Measurements from ENCODE around the gene LMNA. TPM values are rescaled to one million over a fixed set of nuclear protein-coding genes. Genes with fewer than 3 reads are reported as not detected.
A peak's percentile ranks its signal among the peaks of the same experiment; 100 is the strongest.
"Not testable (repeated sequence)": the region's sequence is repeated elsewhere in the genome, so short reads cannot be mapped to it uniquely, and the experiment has no call there.

LMNA gene
- total RNA-seq (2014; rRNA removed; shearing (Covaris generic)), result 835 and 846 TPM in 2 replicates
- polyA plus RNA-seq (2015; cell fraction: cytosol; rRNA removed), result 456 and 481 TPM in 2 replicates
- 1,205 and 1,213 TPM in 2 replicates for polyA plus RNA-seq (2015; cell fraction: nucleus; rRNA removed)

DNA sequence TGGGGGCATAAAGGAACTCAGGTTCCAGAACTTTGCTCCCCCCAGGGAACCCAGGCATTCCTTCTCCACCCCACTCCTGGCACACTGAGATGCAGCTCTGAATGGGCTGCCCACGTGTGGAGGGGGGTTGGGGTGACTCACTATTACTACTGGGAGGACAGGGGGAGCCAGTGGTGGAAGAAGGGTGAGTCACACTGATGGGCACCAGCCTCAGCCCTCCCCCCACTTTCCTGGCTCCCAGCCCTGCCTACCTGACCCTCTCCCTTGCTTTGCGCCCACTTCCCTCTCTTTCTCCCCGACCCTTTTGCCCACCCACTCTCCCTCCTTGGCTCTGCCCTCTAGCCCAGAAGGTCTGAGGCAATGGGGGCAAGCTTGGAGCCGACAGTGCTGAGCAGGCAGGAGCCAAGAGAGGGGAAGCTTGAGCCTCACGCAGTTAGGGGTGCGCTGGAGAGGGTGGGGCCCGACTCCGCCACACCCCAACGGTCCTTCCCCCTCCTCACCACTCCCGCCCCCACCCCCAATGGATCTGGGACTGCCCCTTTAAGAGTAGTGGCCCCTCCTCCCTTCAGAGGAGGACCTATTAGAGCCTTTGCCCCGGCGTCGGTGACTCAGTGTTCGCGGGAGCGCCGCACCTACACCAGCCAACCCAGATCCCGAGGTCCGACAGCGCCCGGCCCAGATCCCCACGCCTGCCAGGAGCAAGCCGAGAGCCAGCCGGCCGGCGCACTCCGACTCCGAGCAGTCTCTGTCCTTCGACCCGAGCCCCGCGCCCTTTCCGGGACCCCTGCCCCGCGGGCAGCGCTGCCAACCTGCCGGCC lies at the start of gene LMNA:
TSS of gene LMNA (plus strand) at position 611 of the 818 bp plus-strand sequence. CDS start 208 bp downstream, outside the sequence.
- DNase-seq (ENCODE audit: low read depth), result peak; percentile 99

DNA sequence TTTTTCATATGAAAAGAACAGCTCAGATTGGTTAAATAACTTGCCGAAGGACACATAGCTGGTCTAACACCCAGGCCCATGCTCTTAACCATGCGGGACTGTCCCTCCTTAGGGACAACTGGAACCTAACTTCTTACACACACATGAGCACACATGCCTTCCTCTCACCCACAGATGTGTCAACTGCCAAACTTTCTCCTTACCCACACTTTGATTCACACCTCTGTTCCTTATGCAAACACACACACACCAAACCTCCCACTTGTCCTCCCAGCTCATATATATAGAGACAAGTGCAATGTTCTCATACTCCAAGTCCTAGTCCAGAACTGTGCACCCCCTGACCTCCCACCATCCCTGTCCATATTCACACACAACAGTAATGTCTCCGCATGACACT lies 49.3 kb upstream of the LMNA start:
- no peak for DNase-seq (ENCODE audit: low read depth)

DNA sequence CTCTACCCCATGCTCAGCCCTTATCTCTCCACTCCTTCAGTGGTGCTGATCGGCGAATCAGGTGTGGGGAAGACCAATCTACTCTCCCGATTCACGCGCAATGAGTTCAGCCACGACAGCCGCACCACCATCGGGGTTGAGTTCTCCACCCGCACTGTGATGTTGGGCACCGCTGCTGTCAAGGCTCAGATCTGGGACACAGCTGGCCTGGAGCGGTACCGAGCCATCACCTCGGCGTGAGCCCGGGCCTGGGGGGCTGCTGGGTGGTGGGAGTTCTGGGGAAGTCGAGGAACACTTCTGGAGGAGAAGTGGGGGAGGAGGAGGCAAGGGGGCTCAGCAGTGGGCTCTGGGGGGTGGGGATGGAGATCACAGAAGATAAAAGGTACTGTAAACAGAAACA lies 48.6 kb upstream of the LMNA start:
- no peak for DNase-seq (ENCODE audit: low read depth)

DNA sequence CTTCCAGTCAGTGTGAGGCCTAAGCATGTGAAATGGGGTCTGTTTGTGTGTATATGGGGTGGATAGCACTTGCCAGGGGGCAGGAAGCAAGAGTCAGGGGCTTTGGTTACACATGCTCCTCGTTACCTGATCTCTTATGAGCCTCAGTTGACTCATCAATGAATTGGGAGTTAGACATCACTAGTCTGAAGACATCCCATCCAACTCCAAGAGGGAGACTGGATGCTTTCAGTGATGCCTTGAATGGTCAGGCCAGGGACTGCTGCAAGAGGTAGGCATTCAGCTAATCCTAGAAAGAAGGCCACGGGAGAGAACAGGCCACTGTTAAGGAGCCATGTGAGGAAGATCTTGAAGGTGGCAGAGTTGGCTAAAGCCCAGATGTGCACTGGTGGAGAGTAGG lies 47.2 kb upstream of the LMNA start:
- peak; percentile 40 for DNase-seq (ENCODE audit: low read depth)

DNA sequence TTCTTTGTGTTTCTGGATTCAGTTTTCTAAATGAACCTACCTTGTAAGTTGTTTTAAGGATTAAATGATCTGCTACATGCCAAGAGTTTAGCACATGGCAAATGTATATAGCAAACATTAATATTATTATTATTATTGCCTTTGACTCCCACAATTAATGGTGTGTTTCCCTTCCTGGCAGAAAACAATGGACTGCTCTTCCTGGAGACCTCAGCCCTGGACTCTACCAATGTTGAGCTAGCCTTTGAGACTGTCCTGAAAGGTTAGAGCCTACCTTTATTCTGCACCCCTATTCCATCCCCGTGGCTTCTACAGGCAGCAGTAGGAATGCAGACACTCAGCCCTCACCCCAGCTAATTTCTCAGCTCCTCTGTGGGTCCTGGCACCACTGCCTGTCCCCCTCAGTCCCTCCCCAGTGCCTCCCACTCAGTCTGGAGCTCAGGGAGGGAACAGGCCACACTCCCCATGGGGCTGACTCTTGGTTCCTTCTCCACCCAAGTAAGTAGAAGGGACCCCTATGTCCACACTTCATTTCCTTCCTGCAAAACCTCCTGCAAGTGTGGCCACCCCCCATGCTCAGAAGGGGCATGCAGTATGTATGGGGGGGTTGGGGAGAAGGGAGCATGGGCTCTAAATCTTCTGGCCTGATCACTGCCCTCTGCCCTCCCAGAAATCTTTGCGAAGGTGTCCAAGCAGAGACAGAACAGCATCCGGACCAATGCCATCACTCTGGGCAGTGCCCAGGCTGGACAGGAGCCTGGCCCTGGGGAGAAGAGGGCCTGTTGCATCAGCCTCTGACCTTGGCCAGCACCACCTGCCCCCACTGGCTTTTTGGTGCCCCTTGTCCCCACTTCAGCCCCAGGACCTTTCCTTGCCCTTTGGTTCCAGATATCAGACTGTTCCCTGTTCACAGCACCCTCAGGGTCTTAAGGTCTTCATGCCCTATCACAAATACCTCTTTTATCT lies 44.7 kb upstream of the LMNA start:
- DNase-seq (ENCODE audit: low read depth), result no peak

DNA sequence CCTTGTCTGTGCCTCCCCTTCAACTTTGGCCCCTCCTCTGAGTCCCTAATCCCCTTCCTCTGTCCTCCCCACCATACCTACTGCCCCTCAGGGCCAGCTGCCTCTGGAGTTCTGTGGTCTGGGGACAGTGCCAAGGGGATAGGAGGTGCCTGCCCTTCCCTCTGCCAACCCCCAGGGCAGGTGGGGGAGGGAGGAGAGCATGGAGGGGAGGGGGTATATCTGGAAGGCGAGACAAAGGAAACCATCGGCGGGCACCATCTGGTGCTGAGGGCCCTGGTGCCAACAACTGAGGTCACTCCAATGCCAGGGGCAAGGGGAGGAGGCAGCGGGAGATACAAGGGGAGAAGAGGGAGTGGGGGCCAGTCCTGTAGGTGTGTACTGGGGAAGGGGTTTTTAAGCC lies 44.0 kb upstream of the LMNA start:
- no peak for DNase-seq (ENCODE audit: low read depth)

DNA sequence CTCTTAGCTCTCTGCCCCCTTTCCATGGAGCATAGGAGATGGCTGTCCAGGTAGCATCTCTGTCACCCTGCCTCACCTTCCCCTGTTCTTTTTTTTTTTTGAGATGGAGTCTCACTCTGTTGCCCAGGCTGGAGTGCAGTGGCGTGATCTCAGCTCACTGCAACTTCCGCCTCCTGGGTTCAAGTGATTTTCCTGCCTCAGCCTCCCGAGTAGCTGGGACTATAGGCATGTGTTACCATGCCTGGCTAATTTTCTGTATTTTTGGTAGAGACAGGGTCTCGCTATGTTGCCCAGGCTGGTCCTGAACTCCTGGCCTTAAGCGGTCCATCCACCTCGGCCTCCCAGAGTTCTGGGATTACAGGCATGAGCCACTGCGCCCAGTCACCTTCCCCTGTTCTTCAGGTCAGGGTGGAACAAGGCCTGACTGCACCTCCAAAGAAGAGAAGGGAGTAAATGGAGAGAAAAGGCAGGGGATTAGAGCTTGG lies 43.1 kb upstream of the LMNA start:
- DNase-seq (ENCODE audit: low read depth), result not testable (repeated sequence)

DNA sequence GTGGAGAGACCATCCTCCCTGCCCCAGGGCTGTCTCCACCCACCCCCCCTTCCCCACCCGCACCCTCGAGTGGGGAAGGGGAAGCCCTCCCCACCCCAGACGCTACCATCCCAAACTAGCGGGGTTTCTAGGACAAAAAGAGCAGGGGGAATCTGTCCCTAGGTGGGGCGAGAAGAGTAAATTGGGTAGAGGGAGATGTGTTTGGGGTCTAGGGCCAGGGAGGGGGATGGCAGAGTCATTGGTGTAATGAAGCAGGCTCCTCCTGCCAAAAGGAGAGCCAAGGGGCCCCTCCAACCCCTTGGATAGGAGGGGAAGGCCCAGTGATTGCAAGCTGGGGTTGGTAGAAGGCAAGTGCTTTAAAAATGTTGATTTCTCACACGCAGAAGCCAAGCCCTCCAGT lies 42.3 kb upstream of the LMNA start:
- no peak for DNase-seq (ENCODE audit: low read depth)

DNA sequence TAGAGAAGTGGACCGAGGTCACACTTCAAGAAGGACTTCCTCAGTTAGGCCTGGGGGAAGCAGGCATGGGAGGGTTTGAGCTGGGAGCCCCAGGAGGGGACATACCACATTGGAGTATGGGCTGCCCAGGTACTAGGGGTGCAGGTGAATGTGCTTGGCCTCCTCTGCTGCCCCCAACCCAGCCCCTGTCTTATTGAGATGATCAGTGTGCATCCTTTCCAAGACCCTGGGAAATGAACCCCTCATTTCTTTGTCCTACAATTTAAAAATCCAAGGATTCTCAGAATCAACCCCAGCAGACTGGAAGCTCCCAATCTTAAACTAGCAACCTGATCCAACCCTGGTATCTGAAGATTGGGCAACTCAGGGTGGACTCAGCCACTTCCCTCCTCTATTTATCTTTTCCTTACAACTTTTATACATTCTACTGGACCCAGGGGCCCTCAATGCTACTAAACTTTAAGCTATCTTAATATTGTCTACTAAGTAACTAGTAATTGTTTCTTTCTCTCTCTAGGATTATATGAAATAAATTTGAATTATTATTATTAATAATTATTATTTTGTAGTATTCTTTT lies 41.3 kb upstream of the LMNA start:
- no peak for DNase-seq (ENCODE audit: low read depth)

DNA sequence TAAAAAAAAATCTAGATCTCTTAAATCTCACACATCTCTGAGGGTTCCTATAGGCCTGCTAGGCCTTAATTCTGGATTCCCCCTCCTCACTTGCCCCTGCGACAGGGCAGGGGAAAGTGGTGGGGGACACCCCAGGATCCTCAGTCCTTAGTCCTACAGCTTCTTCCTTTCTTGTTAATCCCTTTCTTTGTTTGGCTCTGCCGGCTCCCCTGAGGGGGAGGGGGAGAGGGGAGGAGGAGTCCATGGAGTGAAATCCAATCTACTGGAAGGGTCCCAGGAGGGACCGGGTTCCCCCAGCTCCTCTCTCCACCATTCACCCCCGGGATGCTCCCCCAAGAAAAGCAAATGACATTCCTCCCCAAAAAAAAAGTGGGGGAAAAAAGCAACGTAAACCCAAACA lies 40.8 kb upstream of the LMNA start:
- DNase-seq (ENCODE audit: low read depth), result no peak

DNA sequence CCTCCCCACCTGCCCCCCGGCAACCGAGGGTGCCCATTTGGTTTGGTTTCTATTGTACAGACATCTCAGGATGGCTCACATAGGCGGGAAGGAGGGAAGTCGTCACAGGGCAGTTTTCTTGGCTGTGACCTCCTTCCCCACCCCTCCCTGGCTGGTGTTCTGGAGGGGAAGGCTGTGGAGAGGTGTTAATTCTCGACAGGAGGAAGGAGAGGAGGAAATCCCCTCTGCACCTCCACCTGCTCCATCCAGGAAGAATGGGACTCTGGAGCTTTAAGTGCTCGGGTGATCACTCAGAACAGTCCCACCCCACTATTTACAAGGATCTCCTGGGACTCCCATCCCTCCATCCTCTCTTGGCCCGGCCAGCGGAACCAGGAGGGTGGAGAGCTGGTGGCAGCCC lies 39.9 kb upstream of the LMNA start:
- no peak for DNase-seq (ENCODE audit: low read depth)

DNA sequence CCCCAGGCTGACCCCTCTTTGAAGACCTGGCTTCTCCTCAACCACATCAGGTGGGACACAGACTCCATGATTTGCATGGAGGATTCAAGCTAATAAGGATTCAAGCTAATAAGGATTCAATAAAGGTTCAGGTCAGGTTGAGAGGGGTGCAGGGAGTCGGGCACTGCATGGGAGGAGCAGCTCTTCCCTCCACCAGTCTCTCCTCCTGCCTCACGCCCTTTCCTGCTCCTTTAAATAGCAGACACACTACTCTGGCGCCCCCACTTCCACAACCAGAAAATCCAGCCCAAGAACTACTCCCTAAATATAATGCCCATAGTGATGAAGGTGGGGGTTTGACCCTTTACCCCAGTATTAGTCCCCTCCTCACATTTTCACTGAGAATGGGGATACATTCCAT lies 39.3 kb upstream of the LMNA start:
- DNase-seq (ENCODE audit: low read depth), result no peak

DNA sequence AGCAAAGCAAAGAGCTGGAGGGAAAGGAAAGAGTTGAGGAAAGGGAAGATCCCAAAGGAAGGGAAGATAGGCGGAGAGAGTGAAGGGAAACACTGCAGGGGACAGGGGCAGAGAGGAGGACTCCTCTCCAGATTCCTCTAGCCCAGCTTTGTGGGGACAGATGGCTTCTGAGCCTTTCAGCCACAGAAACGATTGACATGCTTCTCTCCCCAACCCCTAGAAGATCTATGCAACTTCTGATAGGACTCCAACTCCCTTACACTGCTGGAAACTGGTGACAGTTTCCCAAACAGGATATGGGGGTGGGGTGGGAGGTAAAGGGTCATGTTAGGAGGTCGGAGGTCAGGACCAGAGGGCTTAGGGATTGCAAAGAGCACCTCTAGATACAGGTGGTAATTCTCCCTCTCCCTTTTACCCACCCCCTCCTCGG lies 38.7 kb upstream of the LMNA start:
- no peak for DNase-seq (ENCODE audit: low read depth)

DNA sequence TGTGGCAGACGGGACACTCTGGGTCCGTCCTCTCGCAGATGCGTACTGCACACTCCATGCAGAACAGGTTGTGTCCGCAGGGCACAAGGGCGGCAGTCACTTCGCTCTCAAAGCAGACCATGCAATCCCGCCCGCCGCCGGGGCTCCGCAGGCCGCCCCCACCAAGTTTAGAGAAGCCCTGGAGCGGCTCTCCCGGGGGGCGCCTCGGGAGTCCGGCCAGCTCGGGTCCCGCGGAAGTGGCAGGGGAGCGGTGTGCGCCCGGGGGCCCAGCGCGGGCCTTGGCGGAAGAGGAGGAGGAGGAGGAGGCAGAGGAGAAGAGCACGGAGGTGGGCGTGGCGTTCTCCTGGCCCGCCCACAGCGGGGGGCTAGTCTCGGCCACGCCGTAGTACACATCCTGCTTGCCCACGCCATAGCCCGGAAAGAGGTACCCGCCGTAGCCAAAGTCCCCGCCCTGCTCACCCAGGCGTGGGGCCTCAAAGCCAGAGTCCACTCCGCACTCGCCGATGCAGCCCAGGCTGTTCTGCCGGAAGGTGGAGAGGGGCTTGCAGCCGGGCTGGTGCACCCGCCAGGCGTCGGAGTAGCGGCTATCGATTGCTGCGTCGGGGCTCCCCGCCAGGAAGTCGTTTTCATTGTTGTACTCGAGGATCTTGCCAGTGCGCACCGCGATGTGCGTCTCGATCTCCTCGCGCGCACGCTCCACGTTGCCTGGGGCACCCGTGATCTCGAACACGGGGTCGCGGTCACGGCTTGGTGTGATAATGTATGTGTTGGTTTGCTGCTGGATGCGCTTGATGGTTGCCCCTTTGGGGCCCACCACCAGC lies 37.7 kb upstream of the LMNA start:
- DNase-seq (ENCODE audit: low read depth), result no peak

DNA sequence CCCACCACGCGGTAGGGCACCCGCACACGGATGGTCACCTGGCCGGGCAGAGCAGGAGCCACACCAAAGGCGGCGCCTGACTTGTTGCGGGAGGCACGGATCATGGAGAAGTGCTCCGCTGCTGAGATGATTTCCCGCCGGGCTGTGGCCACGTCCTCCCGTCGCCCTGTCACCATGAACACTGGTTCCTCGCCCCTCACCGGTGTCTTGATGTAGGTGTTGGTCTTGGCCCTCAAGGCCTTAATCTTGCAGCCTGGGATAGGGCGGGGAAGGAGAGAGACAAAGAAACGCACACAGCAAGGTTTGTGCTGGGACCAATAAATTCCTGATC lies 37.1 kb upstream of the LMNA start:
- DNase-seq (ENCODE audit: low read depth), result no peak

DNA sequence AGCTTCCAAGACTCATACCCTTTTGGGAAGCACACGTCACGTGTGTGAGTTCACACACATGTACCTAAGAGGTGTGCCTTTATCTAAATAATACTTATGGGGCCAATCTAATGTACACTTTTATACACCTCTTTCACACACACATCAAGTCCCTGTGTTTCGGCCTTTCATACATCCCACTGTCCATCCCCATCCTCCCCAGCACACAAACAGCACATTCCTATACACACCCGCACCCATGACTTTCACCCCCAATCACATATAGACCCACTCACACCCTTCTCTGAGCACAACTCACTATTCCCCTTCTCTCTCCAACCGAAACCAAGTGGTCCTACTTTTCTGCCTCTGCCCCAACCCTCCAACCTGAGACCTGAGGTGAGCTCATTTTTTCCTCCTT lies 35.8 kb upstream of the LMNA start:
- no peak for DNase-seq (ENCODE audit: low read depth)

DNA sequence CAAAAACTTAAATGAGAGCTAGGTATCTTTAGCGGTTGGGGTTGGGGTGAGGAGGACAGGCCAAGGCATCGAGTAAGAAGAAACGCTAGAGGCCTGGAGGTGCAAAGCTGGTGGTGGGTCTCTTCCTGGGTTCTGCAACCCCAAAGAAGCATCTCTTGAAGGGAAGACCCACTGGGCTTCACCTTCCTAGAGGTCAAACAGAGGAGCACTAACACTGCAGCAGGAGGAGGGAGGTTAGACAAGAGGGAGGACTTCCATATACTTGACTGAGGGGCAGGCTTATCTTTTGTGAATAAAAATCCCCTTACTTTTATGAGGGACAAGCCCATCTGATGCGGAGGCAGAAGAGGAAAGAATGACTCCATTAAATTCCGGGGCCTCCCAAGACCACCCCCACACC lies 34.7 kb upstream of the LMNA start:
- no peak for DNase-seq (ENCODE audit: low read depth)

DNA sequence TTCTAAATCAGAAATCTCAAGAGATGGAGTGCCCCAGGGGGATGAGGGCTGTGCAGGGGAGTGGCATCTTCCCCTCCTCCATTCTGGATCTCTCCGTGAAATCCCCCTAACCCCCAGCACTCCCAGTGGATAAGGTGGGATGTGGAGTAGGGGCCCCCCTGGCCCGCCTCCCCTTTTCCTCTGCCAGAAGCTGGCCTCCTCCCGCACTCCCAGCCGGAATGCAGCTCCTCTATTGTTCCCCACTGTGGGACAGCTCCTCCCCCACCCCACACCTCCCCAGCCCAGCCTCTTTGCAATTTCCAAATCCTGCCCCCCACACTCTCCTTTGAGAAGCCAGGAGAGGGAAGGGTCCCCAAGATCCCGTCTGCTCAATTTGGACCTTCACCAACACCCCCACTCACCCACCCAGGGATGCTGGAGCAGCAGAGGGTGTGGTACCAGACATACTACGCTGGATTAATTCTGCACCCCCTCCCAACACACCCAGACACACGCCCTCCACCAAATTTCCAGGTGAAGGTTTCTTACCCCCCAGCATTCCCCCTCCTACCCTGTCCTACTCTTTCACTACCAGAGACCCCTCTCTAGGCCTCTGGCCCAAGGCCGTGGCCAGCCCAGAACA lies 34.2 kb upstream of the LMNA start:
- no peak for DNase-seq (ENCODE audit: low read depth)

DNA sequence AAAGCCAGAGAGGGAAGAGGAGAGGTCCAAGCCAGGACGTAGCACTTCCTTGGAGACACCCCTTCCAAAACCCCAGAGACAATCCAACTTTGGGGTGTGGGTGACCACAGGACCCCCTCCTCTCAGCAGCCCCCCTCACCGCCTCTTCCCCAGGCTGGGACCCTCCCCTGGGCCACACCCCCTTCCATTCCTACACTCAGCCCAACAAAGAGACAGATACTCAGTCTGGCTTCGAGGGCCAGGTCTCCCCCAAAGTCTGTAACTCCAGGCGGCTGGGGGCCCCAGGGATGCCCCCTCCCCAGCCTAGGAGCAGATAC lies 33.7 kb upstream of the LMNA start:
- no peak for DNase-seq (ENCODE audit: low read depth)

DNA sequence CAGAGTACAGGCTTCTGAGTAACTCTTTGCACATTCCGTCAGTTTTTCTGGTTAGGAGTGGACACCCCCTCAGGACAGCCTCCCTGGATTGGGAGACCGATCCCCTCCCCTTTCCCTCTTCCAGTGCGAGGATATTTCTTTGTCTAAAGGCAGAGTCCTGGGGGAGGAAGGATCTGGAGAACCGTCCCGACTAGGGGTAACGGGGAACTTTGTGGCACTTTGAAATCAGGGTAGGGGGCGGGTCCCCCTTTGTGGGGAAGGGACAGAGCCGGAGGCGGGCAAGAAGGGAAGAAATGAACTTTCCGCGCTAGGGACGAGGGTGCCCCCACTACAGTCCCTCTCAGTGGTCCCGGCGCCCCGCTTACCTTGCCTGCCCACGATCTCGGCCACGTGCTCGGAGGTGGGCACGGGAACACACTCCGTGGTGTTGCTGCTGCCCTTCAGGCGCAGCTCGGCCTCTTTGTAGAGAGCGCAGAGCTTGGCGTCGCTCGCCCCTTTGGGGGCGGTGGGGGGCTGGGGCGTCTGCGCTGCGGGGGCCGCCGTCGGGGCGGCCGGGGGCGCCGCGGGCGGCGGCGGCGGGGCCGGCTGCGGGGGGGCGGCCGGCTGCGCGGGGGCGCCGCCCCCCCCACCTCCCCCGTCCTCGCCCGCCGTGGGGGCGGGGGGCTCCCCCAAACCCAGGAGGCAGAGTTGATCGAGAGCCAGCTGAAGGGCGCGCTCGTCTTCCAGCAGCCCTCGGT lies 33.2 kb upstream of the LMNA start:
- DNase-seq (ENCODE audit: low read depth), result no peak

All from HT1080 (cell line).